ENCODE data around the gene GBE1.

GRCh38 chr3:81689617-81690016 lies 71.8 kb downstream of the GBE1 start:
- TF ChIP-seq, protein P1, sequence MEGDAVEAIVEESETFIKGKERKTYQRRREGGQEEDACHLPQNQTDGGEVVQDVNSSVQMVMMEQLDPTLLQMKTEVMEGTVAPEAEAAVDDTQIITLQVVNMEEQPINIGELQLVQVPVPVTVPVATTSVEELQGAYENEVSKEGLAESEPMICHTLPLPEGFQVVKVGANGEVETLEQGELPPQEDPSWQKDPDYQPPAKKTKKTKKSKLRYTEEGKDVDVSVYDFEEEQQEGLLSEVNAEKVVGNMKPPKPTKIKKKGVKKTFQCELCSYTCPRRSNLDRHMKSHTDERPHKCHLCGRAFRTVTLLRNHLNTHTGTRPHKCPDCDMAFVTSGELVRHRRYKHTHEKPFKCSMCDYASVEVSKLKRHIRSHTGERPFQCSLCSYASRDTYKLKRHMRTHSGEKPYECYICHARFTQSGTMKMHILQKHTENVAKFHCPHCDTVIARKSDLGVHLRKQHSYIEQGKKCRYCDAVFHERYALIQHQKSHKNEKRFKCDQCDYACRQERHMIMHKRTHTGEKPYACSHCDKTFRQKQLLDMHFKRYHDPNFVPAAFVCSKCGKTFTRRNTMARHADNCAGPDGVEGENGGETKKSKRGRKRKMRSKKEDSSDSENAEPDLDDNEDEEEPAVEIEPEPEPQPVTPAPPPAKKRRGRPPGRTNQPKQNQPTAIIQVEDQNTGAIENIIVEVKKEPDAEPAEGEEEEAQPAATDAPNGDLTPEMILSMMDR (IDR thresholded peaks at IDR 0.05; ENCODE audit: low read depth, low read length): no peak
- TF ChIP-seq EZH2phosphoT487 (IDR thresholded peaks at IDR 0.05; ENCODE audit: low read depth): no peak
